Measurements from ENCODE around the gene ZIK1. TPM values are rescaled to one million over a fixed set of nuclear protein-coding genes. Genes with fewer than 3 reads are reported as not detected.

The ZIK1 gene
- total RNA-seq, 6 experiments from 2014 or later = 0.80 to 3.0 (median 1.3) TPM

DNA sequence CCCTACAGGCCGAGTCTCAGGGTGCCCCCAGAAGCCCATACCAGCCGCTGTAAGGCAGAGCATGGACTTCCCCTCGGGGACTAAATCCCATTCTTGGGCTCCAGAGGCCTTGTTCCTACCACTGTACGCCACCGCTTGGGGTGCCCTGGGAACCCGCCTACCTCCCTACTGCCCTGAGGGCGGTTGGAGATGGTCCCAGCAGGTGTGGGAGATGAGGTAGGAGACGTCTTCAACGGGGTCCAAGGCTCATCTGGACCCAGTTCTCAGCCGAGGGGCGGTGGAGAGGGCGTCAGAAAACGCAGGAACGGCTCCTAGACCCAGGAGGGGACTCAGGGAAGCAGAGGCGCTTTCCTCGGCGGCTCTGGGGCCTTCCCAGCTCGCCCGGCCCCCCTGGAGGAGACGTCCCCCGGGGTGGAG lies 833 bp upstream of the ZIK1 start:
- Mint-ChIP-seq H3K27me3 (ENCODE audit: insufficient read depth) (peaks cover 4% of the 10 kb centered on the region; the same call in 1 of the 2 replicates), H3K9me3 (peaks cover 38% of the 10 kb centered on the region), H3K36me3 (ENCODE audit: low read depth) (peaks cover 22% of the 10 kb centered on the region), H3K27ac (no peak overlapping the region), H3K4me1 (ENCODE audit: low read depth) (peaks cover 32% of the 10 kb centered on the region), H3K4me3 (no peak overlapping the region)
- no peak for TF ChIP-seq CTCF (IDR thresholded peaks at IDR 0.05)
- no peak for DNase-seq

DNA sequence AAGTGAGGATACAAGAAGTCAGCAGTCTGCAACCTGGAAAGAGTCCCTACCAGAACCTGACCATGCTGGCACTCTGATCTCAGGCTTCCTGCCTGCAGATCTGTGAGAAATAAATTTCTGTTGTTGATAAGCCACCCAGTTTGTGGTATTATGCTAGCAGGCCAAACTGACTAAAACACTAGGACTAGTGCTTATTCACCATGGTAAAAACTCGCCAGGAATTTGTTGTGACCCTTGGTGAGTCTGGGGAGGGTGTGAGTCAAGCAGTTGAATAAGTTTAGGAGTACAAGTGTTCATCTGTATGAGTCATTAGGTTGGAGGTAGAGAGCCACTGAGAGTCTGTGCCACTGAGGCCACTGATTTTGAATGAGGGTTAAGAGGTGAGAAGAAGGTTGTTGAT lies 3.6 kb downstream of the ZIK1 start:
- Mint-ChIP-seq H3K4me3 (no peak overlapping the region; the same call in 1 of the 2 replicates), H3K27me3 (ENCODE audit: insufficient read depth) (peaks cover 2% of the 10 kb centered on the region; the same call in 1 of the 2 replicates), H3K36me3 (ENCODE audit: low read depth) (peaks cover 55% of the 10 kb centered on the region), H3K27ac (peak overlapping the region; percentile 63), H3K4me1 (ENCODE audit: low read depth) (peaks cover 30% of the 10 kb centered on the region), H3K9me3 (peaks cover 62% of the 10 kb centered on the region)
- no peak for TF ChIP-seq CTCF (IDR thresholded peaks at IDR 0.05)
- peak; percentile 93 for DNase-seq

- Mint-ChIP-seq H3K4me3 (peak overlapping the region; percentile 83), H3K27me3 (ENCODE audit: insufficient read depth) (no peaks in the 10 kb centered on the region), H3K9me3 (no peaks in the 10 kb centered on the region; the same call in 1 of the 2 replicates), H3K36me3 (ENCODE audit: low read depth) (peaks cover 35% of the 10 kb centered on the region), H3K27ac (peak overlapping the region; percentile 9; the same call in 1 of the 2 replicates), H3K4me1 (ENCODE audit: low read depth) (peaks cover 14% of the 10 kb centered on the region)
- no peak for DNase-seq
- TF ChIP-seq CTCF (IDR thresholded peaks at IDR 0.05) = no peak
Measured at GRCh38 chr19:57599377-57599760, 15.4 kb downstream of the ZIK1 start.

DNA sequence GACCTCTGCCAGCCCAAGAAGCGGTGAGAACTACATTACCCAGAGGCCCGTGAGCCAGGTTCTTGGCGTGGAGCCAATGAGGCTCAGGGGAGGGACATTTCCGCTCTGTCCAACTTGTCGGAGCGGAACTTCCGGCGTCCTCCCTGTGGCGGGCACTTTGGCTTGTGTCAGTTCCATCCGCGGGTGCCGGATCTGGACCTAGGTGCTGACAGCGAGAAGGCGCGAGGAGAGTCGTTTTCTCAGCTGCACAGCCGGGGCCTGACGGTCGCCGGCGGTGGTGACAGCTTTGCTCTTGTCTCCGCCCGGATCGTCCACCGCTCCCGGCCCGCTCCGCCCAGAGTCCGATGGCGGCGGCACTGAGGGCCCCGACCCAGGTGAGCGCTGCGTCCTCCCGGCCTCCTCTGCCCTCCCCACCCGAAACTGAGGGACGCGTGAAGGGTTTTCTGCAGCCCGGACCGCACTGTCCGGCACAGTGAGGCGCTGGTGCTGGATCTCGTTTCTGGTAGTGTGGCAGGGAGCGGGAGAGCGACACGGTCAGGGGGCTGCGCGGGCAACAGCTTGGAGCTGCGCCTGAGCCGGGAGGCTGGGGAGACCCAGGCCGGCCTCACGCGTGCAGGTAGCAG lies 15.9 kb downstream of the ZIK1 start, which contains the start of gene ZNF530:
Gene ZNF530, plus strand, starts transcription at position 125 of the 623 bp plus-strand sequence. CDS start 4,461 bp downstream, outside the sequence.
- Mint-ChIP-seq H3K4me1 (ENCODE audit: low read depth) (peaks cover 14% of the 10 kb centered on the region), H3K27ac (peak within 1 kb of the TSS; percentile 9; the same call in 1 of the 2 replicates), H3K36me3 (ENCODE audit: low read depth) (peaks cover 40% of the 10 kb centered on the region), H3K9me3 (peaks cover 4% of the 10 kb centered on the region; the same call in 1 of the 2 replicates), H3K4me3 (peak within 1 kb of the TSS; percentile 83), H3K27me3 (ENCODE audit: insufficient read depth) (no peaks in the 10 kb centered on the region)
- peak; percentile 89 for DNase-seq
- no peak for TF ChIP-seq CTCF (IDR thresholded peaks at IDR 0.05)

DNA sequence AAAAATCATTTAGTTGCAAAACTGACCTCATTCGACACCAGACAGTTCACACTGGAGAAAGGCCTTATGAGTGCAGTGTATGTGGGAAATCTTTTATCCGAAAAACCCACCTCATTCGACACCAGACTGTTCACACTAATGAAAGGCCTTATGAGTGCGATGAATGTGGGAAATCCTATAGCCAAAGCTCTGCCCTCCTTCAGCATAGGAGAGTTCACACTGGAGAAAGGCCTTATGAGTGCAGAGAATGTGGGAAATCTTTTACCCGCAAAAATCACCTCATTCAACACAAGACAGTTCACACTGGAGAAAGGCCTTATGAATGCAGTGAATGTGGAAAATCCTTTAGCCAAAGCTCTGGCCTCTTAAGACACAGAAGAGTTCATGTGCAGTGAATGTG lies 23.0 kb downstream of the ZIK1 start:
- no peak for TF ChIP-seq CTCF (IDR thresholded peaks at IDR 0.05)
- Mint-ChIP-seq H3K27ac (no peak overlapping the region), H3K36me3 (ENCODE audit: low read depth) (peaks cover 80% of the 10 kb centered on the region), H3K27me3 (ENCODE audit: insufficient read depth) (no peaks in the 10 kb centered on the region), H3K4me3 (no peak overlapping the region), H3K9me3 (peaks cover 26% of the 10 kb centered on the region), H3K4me1 (ENCODE audit: low read depth) (no peaks in the 10 kb centered on the region)
- DNase-seq = no peak
